Measurements from ENCODE around the gene EPHA6. TPM values are rescaled to one million over a fixed set of nuclear protein-coding genes. Genes with fewer than 3 reads are reported as not detected.
A peak's percentile ranks its signal among the peaks of the same experiment; 100 is the strongest.
"Not testable (repeated sequence)": the region's sequence is repeated elsewhere in the genome, so short reads cannot be mapped to it uniquely, and the experiment has no call there.

Gene EPHA6
- total RNA-seq, 1 experiment from 2014 or later = 3.6 TPM

DNA sequence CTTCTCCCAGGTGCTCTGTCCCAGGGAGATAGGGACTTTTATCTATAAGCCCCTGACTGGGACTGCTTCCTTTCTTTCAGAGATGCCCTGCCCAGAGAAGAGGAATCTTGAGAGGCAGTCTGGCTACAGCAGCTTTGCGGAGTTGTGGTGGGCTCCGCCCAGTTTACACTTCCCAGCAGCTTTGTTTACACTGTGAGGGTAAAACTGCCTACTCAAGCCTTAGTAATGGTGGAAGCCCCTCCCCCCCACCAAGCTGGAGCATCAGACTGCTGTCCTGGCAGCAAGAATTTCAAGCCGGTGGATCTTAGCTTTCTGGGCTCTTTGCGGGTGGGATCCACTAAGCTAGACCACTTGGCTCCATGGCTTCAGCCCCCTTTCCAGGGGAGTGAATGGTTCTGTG is 696.4 kb downstream of the EPHA6 start:
- BruUV-seq (replicated peaks) = no TSS peak
- Histone ChIP-seq H3K27ac (ENCODE audit: low read length) (no peak overlapping the region), H3K4me1 (ENCODE audit: insufficient read depth, low read length) (no peaks in the 10 kb centered on the region), H3K36me3 (ENCODE audit: low read depth, low read length) (no peaks in the 10 kb centered on the region), H3K9me3 (ENCODE audit: low read length) (0 out of 2 replicates have a peak, but pooled peaks cover 3% of the 10 kb centered on the region), H3F3A (ENCODE audit: low read length, unreplicated experiment) (no peaks in the 10 kb centered on the region), H4K20me1 (ENCODE audit: low read length) (no peaks in the 10 kb centered on the region), H3K9me2 (replicated peaks; ENCODE audit: low read length) (no peaks in the 10 kb centered on the region), H2AFZ (ENCODE audit: low read length) (no peak overlapping the region), H3K9ac (ENCODE audit: low read length) (no peak overlapping the region), H3K79me2 (ENCODE audit: low read length) (no peaks in the 10 kb centered on the region), H3K4me2 (ENCODE audit: low read length) (no peak overlapping the region), H3K4me3 (ENCODE audit: low read length) (no peak overlapping the region), H3K27me3 (ENCODE audit: low read length) (no peaks in the 10 kb centered on the region)
- peak; percentile 97 for ATAC-seq
- intact Hi-C loops (cut with micrococcal nuclease) = no loop called here
- DNase-seq = peak; percentile 43
- ChIA-PET POLR2A (ENCODE audit: unreplicated experiment) (no interaction called here), CTCF (no interaction called here)
- TF ChIP-seq, protein P1, sequence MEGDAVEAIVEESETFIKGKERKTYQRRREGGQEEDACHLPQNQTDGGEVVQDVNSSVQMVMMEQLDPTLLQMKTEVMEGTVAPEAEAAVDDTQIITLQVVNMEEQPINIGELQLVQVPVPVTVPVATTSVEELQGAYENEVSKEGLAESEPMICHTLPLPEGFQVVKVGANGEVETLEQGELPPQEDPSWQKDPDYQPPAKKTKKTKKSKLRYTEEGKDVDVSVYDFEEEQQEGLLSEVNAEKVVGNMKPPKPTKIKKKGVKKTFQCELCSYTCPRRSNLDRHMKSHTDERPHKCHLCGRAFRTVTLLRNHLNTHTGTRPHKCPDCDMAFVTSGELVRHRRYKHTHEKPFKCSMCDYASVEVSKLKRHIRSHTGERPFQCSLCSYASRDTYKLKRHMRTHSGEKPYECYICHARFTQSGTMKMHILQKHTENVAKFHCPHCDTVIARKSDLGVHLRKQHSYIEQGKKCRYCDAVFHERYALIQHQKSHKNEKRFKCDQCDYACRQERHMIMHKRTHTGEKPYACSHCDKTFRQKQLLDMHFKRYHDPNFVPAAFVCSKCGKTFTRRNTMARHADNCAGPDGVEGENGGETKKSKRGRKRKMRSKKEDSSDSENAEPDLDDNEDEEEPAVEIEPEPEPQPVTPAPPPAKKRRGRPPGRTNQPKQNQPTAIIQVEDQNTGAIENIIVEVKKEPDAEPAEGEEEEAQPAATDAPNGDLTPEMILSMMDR (conservative IDR thresholded peaks at IDR 0.05; ENCODE audit: low read depth, low read length) = no peak
- TF ChIP-seq EZH2phosphoT487 (IDR thresholded peaks at IDR 0.05; ENCODE audit: borderline replicate concordance, low read length) (no peak), EZH2 (IDR thresholded peaks at IDR 0.05; ENCODE audit: low read length, unreplicated experiment) (no peak)

DNA sequence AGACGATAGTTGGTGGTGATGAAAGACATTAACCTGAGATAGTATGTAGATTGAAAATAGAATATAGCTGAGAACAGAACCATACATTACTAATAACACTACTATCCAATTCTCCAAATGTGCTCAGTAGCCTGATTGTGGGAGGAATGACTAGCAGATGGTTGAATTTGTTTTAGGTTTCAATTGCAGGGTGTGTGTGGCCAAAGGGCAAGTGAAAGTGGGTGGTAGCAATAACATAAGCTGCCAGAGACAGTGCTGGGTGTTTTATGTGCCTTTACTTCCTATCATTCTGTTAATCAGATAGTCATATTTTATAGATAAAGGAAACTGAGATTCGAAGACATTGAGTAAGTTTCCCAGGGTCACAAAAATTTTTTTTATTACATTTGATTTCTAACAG is 700.7 kb downstream of the EPHA6 start:
- Histone ChIP-seq H3K4me3 (ENCODE audit: low read length) (no peak overlapping the region), H3K27me3 (ENCODE audit: low read length) (no peaks in the 10 kb centered on the region), H4K20me1 (ENCODE audit: low read length) (no peaks in the 10 kb centered on the region), H3K4me2 (ENCODE audit: low read length) (no peak overlapping the region), H3K79me2 (ENCODE audit: low read length) (no peaks in the 10 kb centered on the region), H3K9me3 (ENCODE audit: low read length) (0 out of 2 replicates have a peak, but pooled peaks cover 3% of the 10 kb centered on the region), H3K36me3 (ENCODE audit: low read depth, low read length) (no peaks in the 10 kb centered on the region), H3K27ac (ENCODE audit: low read length) (no peak overlapping the region), H3F3A (ENCODE audit: low read length, unreplicated experiment) (no peaks in the 10 kb centered on the region), H2AFZ (ENCODE audit: low read length) (no peak overlapping the region), H3K4me1 (ENCODE audit: insufficient read depth, low read length) (no peaks in the 10 kb centered on the region), H3K9me2 (replicated peaks; ENCODE audit: low read length) (no peaks in the 10 kb centered on the region), H3K9ac (ENCODE audit: low read length) (no peak overlapping the region)
- ATAC-seq = no peak
- DNase-seq = no peak
- intact Hi-C loops (cut with micrococcal nuclease) = no loop called here
- ChIA-PET CTCF (no interaction called here), POLR2A (ENCODE audit: unreplicated experiment) (no interaction called here)
- BruUV-seq (replicated peaks) = no TSS peak
- TF ChIP-seq, protein P1 (conservative IDR thresholded peaks at IDR 0.05; ENCODE audit: low read depth, low read length) = no peak
- TF ChIP-seq EZH2phosphoT487 (IDR thresholded peaks at IDR 0.05; ENCODE audit: borderline replicate concordance, low read length) = no peak
- TF ChIP-seq EZH2 (IDR thresholded peaks at IDR 0.05; ENCODE audit: low read length, unreplicated experiment) = no peak

DNA sequence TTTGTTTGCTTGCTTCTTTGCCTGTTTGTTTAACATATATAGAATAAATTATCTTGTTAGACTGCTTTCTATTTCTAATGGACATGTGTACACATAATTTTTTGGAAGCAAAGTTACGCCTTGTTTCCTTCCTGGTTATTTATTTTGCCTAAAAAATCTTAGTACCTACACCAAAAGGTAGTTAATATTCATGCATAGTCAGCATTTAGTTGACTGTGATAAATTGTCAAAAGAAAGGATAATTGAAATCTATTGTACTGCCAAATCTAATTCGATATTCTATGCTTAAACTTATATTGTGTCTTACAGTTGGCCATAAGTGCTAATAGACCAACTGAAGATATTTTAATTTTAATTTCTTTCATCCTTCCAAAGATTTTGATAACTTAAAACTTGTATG is 716.3 kb downstream of the EPHA6 start:
- Histone ChIP-seq H3K36me3 (ENCODE audit: low read depth, low read length) (no peaks in the 10 kb centered on the region), H3K27me3 (ENCODE audit: low read length) (no peaks in the 10 kb centered on the region), H3K79me2 (ENCODE audit: low read length) (no peaks in the 10 kb centered on the region), H3K9me2 (replicated peaks; ENCODE audit: low read length) (no peaks in the 10 kb centered on the region), H4K20me1 (ENCODE audit: low read length) (no peaks in the 10 kb centered on the region), H3K4me3 (ENCODE audit: low read length) (no peak overlapping the region), H3K27ac (ENCODE audit: low read length) (no peak overlapping the region), H3K9me3 (ENCODE audit: low read length) (no peaks in the 10 kb centered on the region; the same call in 1 of the 2 replicates), H3K9ac (ENCODE audit: low read length) (no peak overlapping the region), H3F3A (ENCODE audit: low read length, unreplicated experiment) (no peaks in the 10 kb centered on the region), H3K4me1 (ENCODE audit: insufficient read depth, low read length) (no peaks in the 10 kb centered on the region), H2AFZ (ENCODE audit: low read length) (no peak overlapping the region), H3K4me2 (ENCODE audit: low read length) (no peak overlapping the region)
- intact Hi-C loops (cut with micrococcal nuclease) = no loop called here
- no peak for DNase-seq
- TF ChIP-seq, protein P1 (conservative IDR thresholded peaks at IDR 0.05; ENCODE audit: low read depth, low read length) = no peak
- no peak for ATAC-seq
- ChIA-PET CTCF (no interaction called here), POLR2A (ENCODE audit: unreplicated experiment) (no interaction called here)
- BruUV-seq (replicated peaks) = no TSS peak

DNA sequence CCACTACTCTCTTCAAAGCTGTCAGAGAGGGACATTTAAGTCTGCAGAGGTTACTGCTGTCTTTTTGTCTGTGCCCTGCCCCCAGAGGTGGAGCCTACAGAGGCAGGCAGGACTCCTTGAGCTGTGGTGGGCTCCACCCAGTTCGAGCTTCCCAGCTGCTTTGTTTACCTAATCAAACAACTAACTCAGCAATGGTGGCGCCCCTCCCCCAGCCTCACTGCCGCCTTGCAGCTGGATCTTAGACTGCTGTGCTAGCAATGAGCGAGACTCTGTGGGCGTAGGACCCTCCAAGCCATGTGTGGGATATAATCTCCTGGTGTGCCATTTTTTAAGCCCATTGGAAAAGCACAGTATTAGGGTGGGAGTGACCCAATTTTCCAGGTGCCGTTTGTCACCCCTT is 733.2 kb downstream of the EPHA6 start:
- DNase-seq; H3K4me1 ChIP-seq (ENCODE audit: insufficient read depth, low read length); H3K79me2 ChIP-seq (ENCODE audit: low read length); H2AFZ ChIP-seq (ENCODE audit: low read length); H3K36me3 ChIP-seq (ENCODE audit: low read depth, low read length); POLR2A ChIA-PET (ENCODE audit: unreplicated experiment); H3K27ac ChIP-seq (ENCODE audit: low read length); H3K9me3 ChIP-seq (ENCODE audit: low read length); intact Hi-C loops (cut with micrococcal nuclease); BruUV-seq (replicated peaks); H3K4me2 ChIP-seq (ENCODE audit: low read length); H3K4me3 ChIP-seq (ENCODE audit: low read length); H3K9ac ChIP-seq (ENCODE audit: low read length); ATAC-seq; H4K20me1 ChIP-seq (ENCODE audit: low read length); H3F3A ChIP-seq (ENCODE audit: low read length, unreplicated experiment); H3K27me3 ChIP-seq (ENCODE audit: low read length); CTCF ChIA-PET; H3K9me2 ChIP-seq (replicated peaks; ENCODE audit: low read length): not testable (repeated sequence)
